ENCODE measurements around the gene USP3. TPM values are rescaled to one million over a fixed set of nuclear protein-coding genes. Genes with fewer than 3 reads are reported as not detected.

Gene USP3
- polyA plus RNA-seq, 1 of the 3 experiments (the other 2 are of a cell fraction): 9.3 TPM

GRCh38 chr15:63582179-63582578 lies 77.8 kb downstream of the USP3 start (continued):
- TF ChIP-seq, protein P1, sequence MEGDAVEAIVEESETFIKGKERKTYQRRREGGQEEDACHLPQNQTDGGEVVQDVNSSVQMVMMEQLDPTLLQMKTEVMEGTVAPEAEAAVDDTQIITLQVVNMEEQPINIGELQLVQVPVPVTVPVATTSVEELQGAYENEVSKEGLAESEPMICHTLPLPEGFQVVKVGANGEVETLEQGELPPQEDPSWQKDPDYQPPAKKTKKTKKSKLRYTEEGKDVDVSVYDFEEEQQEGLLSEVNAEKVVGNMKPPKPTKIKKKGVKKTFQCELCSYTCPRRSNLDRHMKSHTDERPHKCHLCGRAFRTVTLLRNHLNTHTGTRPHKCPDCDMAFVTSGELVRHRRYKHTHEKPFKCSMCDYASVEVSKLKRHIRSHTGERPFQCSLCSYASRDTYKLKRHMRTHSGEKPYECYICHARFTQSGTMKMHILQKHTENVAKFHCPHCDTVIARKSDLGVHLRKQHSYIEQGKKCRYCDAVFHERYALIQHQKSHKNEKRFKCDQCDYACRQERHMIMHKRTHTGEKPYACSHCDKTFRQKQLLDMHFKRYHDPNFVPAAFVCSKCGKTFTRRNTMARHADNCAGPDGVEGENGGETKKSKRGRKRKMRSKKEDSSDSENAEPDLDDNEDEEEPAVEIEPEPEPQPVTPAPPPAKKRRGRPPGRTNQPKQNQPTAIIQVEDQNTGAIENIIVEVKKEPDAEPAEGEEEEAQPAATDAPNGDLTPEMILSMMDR (IDR thresholded peaks at IDR 0.05): no peak
- TF ChIP-seq YY1 (IDR thresholded peaks at IDR 0.05; ENCODE audit: low read depth): no peak

- H3K27me3 ChIP-seq (ENCODE audit: insufficient read depth): no peaks in the 10 kb centered on the region
- H3K9me3 ChIP-seq: no peaks in the 10 kb centered on the region
- no peak overlapping the region for H3K4me3 ChIP-seq (ENCODE audit: low read depth in 2 of 2, low read length in 1 of 2)
- POLR2A ChIA-PET: interaction anchor here (0.6 kb wide), 1 partner anchor 277 kb away, joined by 3 read pairs; no protein-coding TSS in a partner anchor
- H2AFZ ChIP-seq (ENCODE audit: low read depth): no peak overlapping the region
- no peaks in the 10 kb centered on the region for H4K20me1 ChIP-seq (ENCODE audit: insufficient read depth)
- peaks cover 12% of the 10 kb centered on the region for H3F3A ChIP-seq (replicated peaks; ENCODE audit: insufficient read depth)
- WGBS (ENCODE audit: low lambda C conversion rate): 76% methylated on average over 2 of the region's 2 CpGs
- H3K4me2 ChIP-seq: no peak overlapping the region
- peak overlapping the region in 1 of 2 experiments; percentile 62; a peak in 2 of 4 replicates for H3K27ac ChIP-seq (ENCODE audit: low read depth in 2 of 2, low read length in 1 of 2)
- no peaks in the 10 kb centered on the region for H3K79me2 ChIP-seq (ENCODE audit: insufficient read depth)
- no peak for DNase-seq
- peaks cover 0 to 10% of the 10 kb centered on the region in 2 experiments; a peak in 3 of 4 replicates for H3K4me1 ChIP-seq (ENCODE audit: control insufficient read depth in 1 of 2, insufficient read depth in 2 of 2, low read depth in 1 of 2, low read length in 1 of 2)
- H3K9ac ChIP-seq: 0 out of 2 replicates have a peak overlapping the region, but pooled peaks have one; percentile 2
- TF ChIP-seq NFIC (IDR thresholded peaks at IDR 0.05; ENCODE audit: borderline replicate concordance) (no peak), JUND (IDR thresholded peaks at IDR 0.05) (peak; percentile 31; the same call in 1 of the 2 replicates), TCF12 (IDR thresholded peaks at IDR 0.05) (peak; percentile 57), FOSL2 (IDR thresholded peaks at IDR 0.05; ENCODE audit: borderline replicate concordance, low read depth) (peak; percentile 53), POLR2AphosphoS5 (IDR thresholded peaks at IDR 0.05; ENCODE audit: low read depth, low read length) (no peak)
- TF ChIP-seq, protein P2, sequence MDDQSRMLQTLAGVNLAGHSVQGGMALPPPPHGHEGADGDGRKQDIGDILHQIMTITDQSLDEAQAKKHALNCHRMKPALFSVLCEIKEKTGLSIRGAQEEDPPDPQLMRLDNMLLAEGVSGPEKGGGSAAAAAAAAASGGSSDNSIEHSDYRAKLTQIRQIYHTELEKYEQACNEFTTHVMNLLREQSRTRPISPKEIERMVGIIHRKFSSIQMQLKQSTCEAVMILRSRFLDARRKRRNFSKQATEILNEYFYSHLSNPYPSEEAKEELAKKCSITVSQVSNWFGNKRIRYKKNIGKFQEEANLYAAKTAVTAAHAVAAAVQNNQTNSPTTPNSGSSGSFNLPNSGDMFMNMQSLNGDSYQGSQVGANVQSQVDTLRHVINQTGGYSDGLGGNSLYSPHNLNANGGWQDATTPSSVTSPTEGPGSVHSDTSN (IDR thresholded peaks at IDR 0.05): peak; percentile 46; the same call in 1 of the 2 replicates
- CTCF ChIA-PET: interaction anchor here (1.0 kb wide), 1 partner anchor 14 kb away, joined by 3 read pairs; the partner anchor contains the start of gene FBXL22
- no peaks in the 10 kb centered on the region for H3K9me2 ChIP-seq
- peaks cover 9 to 50% of the 10 kb centered on the region in 2 experiments for H3K36me3 ChIP-seq (replicated peaks in 1 of 2; ENCODE audit: control insufficient read depth in 1 of 2, insufficient read depth in 2 of 2, low read length in 1 of 2)
Observed at GRCh38 chr15:63582718-63583426, 78.5 kb downstream of the USP3 start.

- Histone ChIP-seq H3K4me3 (ENCODE audit: low read depth in 2 of 2, low read length in 1 of 2) (no peak overlapping the region), H3K79me2 (ENCODE audit: insufficient read depth) (no peaks in the 10 kb centered on the region), H3F3A (replicated peaks; ENCODE audit: insufficient read depth) (peaks cover 15% of the 10 kb centered on the region), H3K9me2 (no peaks in the 10 kb centered on the region), H3K9me3 (no peaks in the 10 kb centered on the region), H4K20me1 (ENCODE audit: insufficient read depth) (no peaks in the 10 kb centered on the region), H3K27ac (ENCODE audit: low read depth in 2 of 2, low read length in 1 of 2) (no peak overlapping the region; a peak in 1 of 4 replicates), H2AFZ (ENCODE audit: low read depth) (no peak overlapping the region), H3K9ac (no peak overlapping the region), H3K27me3 (ENCODE audit: insufficient read depth) (no peaks in the 10 kb centered on the region), H3K4me1 (ENCODE audit: control insufficient read depth in 1 of 2, insufficient read depth in 2 of 2, low read depth in 1 of 2, low read length in 1 of 2) (peaks cover 0 to 10% of the 10 kb centered on the region in 2 experiments; a peak in 3 of 4 replicates), H3K4me2 (no peak overlapping the region), H3K36me3 (replicated peaks in 1 of 2; ENCODE audit: control insufficient read depth in 1 of 2, insufficient read depth in 2 of 2, low read length in 1 of 2) (peaks cover 41 to 74% of the 10 kb centered on the region in 2 experiments)
- ChIA-PET CTCF (no interaction called here), POLR2A (no interaction called here)
- no peak for DNase-seq
- WGBS (ENCODE audit: low lambda C conversion rate): 94% methylated on average over 5 of the region's 5 CpGs
- TF ChIP-seq POLR2AphosphoS5 (IDR thresholded peaks at IDR 0.05; ENCODE audit: low read depth, low read length): no peak
- no peak for TF ChIP-seq EZH2phosphoT487 (IDR thresholded peaks at IDR 0.05; ENCODE audit: borderline replicate concordance, low read depth)
- TF ChIP-seq FOSL2 (IDR thresholded peaks at IDR 0.05; ENCODE audit: borderline replicate concordance, low read depth): no peak
- TF ChIP-seq TEAD4 (IDR thresholded peaks at IDR 0.05; ENCODE audit: borderline replicate concordance, insufficient read depth): no peak
- no peak for TF ChIP-seq JUND (IDR thresholded peaks at IDR 0.05)
- no peak for TF ChIP-seq RCOR1 (IDR thresholded peaks at IDR 0.05; ENCODE audit: low read length)
- TF ChIP-seq NFIC (IDR thresholded peaks at IDR 0.05; ENCODE audit: borderline replicate concordance): no peak
- no peak for TF ChIP-seq MXI1 (IDR thresholded peaks at IDR 0.05; ENCODE audit: low read depth, low read length)
- no peak for TF ChIP-seq GATA2 (CRISPR knock-in tag; IDR thresholded peaks at IDR 0.05)
- TF ChIP-seq, protein P3, sequence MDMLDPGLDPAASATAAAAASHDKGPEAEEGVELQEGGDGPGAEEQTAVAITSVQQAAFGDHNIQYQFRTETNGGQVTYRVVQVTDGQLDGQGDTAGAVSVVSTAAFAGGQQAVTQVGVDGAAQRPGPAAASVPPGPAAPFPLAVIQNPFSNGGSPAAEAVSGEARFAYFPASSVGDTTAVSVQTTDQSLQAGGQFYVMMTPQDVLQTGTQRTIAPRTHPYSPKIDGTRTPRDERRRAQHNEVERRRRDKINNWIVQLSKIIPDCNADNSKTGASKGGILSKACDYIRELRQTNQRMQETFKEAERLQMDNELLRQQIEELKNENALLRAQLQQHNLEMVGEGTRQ (IDR thresholded peaks at IDR 0.05; ENCODE audit: borderline replicate concordance, low read depth, low read length): no peak
- TF ChIP-seq SMC3 (IDR thresholded peaks at IDR 0.05; ENCODE audit: low read depth, low read length): no peak
- TF ChIP-seq RAD21 (IDR thresholded peaks at IDR 0.05; ENCODE audit: low read length): no peak
Observed at GRCh38 chr15:63586790-63587189, 82.4 kb downstream of the USP3 start.

Data from SK-N-SH (cell line).